Right lobe of liver (tissue), 6 donors: ENCODE results near the gene GMDS. TPM values are rescaled to one million over a fixed set of nuclear protein-coding genes. Genes with fewer than 3 reads are reported as not detected.

Source experiments
- ATAC-seq, 4 donors: fragments of 200-7000 bp; cut with Tn5 transposase; one replicate each; pipeline ENCODE4 v1.9.1; 2020; ENCODE audit warnings: mild to moderate bottlenecking in 4 of 4, moderate library complexity in 4 of 4
- DNase-seq, 3 donors: peaks; one replicate each; pipeline ENCODE4 v3.0.0-alpha.2; 2020
- H3K27ac ChIP-seq, 3 donors: fragments of 200-600 bp; one replicate each; pipeline ENCODE4 v1.8.0; 2022
- H3K27me3 ChIP-seq, 2 donors: fragments of 200-600 bp; one replicate each; pipeline ENCODE4 v1.8.0; 2022
- H3K36me3 ChIP-seq, 4 donors: fragments of 200-600 bp; sonication (generic) in 1 of 4; one replicate each; pipeline versions ENCODE4 v1.5.1 to v1.8.0; 2017 to 2022; ENCODE audit warnings: control low read depth in 1 of 4
- H3K4me1 ChIP-seq, 4 donors: fragments of 200-600 bp; sonication (generic) in 1 of 4; one replicate each; pipeline versions ENCODE4 v1.5.1 to v1.8.0; 2017 to 2022; ENCODE audit warnings: control low read depth in 1 of 4
- H3K4me3 ChIP-seq, 3 donors: fragments of 200-600 bp; one replicate each; pipeline ENCODE4 v1.8.0; 2022
- H3K9me3 ChIP-seq, 4 donors: fragments of 200-600 bp; sonication (generic) in 1 of 4; one replicate each; pipeline versions ENCODE4 v1.5.1 to v1.8.0; 2017 to 2022; ENCODE audit warnings: control low read depth in 1 of 4
- POLR2A ChIP-seq: fragments of 450-650 bp; IDR thresholded peaks from one replicate; pipeline ENCODE4 v1.6.1; 2017; ENCODE audit warnings: antibody characterized with exemption, mild to moderate bottlenecking
- WGBS: methylation state at CpG from one replicate; pipeline ENCODE4 v1.1.6; 2018; ENCODE audit warnings: low coverage, low lambda C conversion rate; ENCODE audit not compliant: insufficient coverage; ENCODE audit errors: missing lambda C conversion rate; 5-methylcytosine and 5-hydroxymethylcytosine counted together
- intact Hi-C, 2 donors: fragments of 100-400 bp; cut with DNase I; formaldehyde crosslinking; loops; one replicate each; pipeline versions ENCODE4 v1.11.2 to v1.14.1; 2022
- total RNA-seq, 6 experiments: library from RNA; depleted of rRNA in 2 of 6; stranded (reverse); fragments of >200 nt in 2 of 6; fragmentation: NEBNext Ultra II Directional in 3 of 6; extraction: Animal tissue kit (Norgen Biotek cat#: 25700) in 3 of 6; gene quantifications; one replicate each; pipeline versions ENCODE4 v1.1.0 to v1.2.4, GENCODE V29; 2016 to 2023
- TF ChIP-seq, protein P1 (sequence below), 4 donors: fragments of 200-600 bp in 3 of 4; fragments of 450-650 bp in 1 of 4; IDR thresholded peaks; one replicate each; pipeline versions ENCODE4 v1.5.1 to v1.8.0; 2016 to 2022; ENCODE audit warnings: antibody characterized with exemption in 4 of 4, mild to moderate bottlenecking in 2 of 4
- donor health status: DM: no; HTN: yes; CAD: no.
- donor health status: DM: no; HTN: no; CAD: no.
- donor health status: DM: no; HTN: no; CAD: no.
- donor health status: DM: no; HTN: yes; CAD: no.
- donor health status: DM: no; HTN: yes; CAD: no.

GMDS gene
- total RNA-seq, 6 experiments from 2014 or later, result 15.9 to 34.4 (median 23.4) TPM

DNA sequence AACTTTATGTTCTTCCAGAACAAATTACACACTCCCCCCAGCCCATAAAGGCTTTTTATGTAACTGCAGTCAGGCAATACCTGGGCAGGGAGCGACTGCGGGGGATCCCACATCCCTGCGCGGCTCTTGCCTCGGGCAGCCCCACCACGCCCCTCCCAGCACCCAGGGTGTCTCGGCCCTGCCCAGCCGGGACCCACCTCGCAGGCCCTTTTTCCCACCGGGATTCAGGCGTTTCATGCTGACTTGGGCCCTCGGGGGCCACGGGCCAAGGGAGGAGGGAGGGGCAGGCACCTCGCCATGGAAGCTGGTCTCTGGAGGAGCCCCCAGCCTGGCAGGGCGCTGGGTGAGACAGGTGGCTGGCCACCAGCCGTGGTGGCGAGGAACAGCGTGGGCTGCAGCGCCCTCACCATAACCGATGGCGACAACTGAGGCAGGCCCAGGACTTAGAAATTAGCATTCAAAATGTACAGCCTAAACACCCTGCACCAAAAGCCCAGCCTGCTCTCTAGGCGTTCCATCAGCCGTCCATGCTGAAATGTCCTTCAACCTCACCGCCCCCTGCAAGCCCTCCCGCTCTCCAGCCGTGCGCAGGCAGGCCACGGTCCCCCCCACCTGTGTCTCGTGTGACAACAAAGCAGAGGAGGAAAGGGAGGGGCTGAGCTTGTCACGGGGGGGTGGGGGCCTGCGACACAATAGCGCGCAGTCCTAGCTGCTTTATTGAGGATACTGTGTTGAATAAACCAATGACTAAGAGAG lies 650.8 kb downstream of the GMDS start:
- peaks cover 0 to 7% of the 10 kb centered on the region in 2 donors for H3K27me3 ChIP-seq
- TF ChIP-seq, protein P1, sequence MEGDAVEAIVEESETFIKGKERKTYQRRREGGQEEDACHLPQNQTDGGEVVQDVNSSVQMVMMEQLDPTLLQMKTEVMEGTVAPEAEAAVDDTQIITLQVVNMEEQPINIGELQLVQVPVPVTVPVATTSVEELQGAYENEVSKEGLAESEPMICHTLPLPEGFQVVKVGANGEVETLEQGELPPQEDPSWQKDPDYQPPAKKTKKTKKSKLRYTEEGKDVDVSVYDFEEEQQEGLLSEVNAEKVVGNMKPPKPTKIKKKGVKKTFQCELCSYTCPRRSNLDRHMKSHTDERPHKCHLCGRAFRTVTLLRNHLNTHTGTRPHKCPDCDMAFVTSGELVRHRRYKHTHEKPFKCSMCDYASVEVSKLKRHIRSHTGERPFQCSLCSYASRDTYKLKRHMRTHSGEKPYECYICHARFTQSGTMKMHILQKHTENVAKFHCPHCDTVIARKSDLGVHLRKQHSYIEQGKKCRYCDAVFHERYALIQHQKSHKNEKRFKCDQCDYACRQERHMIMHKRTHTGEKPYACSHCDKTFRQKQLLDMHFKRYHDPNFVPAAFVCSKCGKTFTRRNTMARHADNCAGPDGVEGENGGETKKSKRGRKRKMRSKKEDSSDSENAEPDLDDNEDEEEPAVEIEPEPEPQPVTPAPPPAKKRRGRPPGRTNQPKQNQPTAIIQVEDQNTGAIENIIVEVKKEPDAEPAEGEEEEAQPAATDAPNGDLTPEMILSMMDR (IDR thresholded peaks at IDR 0.05), result no peak
- no peak for TF ChIP-seq POLR2A
- 32% methylated on average over 8 of the region's 33 CpGs for WGBS
- intact Hi-C loops, result loop anchor here in 1 of 2 donors (5.0 kb wide), 1 partner anchor 1043 kb away; no protein-coding TSS in a partner anchor
- ATAC-seq (no peak), DNase-seq (peak in 1 of 3 donors; percentile 51)
- H3K4me1 ChIP-seq, result no peaks in the 10 kb centered on the region
- no peak overlapping the region for H3K4me3 ChIP-seq
- H3K36me3 ChIP-seq, result no peaks in the 10 kb centered on the region
- no peaks in the 10 kb centered on the region for H3K9me3 ChIP-seq
- H3K27ac ChIP-seq, result no peak overlapping the region

DNA sequence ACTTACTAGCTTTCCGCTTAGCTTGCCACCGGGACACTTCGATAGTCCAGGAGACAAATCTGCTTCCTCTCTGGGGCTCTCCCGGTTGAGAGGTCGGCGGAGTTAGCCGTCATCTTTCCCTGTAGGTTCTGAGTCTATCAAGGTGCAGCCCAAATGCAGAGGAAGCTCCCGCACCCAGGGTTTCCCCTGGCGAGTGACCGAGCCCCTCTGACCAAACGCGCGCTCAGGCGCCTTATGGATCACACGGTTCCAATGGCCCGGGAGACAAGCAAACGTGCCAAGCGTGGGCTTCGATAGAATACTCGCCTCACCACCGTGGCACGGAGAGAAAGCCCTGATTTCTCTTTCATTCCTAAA lies 651.5 kb downstream of the GMDS start:
- H3K27ac ChIP-seq, result no peak overlapping the region
- DNase-seq (no peak), ATAC-seq (no peak)
- WGBS, result 69% methylated on average over 13 of the region's 22 CpGs
- H3K9me3 ChIP-seq, result no peaks in the 10 kb centered on the region
- peaks cover 0 to 7% of the 10 kb centered on the region in 2 donors for H3K27me3 ChIP-seq
- H3K4me1 ChIP-seq, result no peaks in the 10 kb centered on the region
- TF ChIP-seq, protein P1 (IDR thresholded peaks at IDR 0.05), result no peak
- no peak for TF ChIP-seq POLR2A
- intact Hi-C loops, result loop anchor here in 1 of 2 donors (5.0 kb wide), 1 partner anchor 1043 kb away; no protein-coding TSS in a partner anchor
- H3K36me3 ChIP-seq, result no peaks in the 10 kb centered on the region
- no peak overlapping the region for H3K4me3 ChIP-seq

DNA sequence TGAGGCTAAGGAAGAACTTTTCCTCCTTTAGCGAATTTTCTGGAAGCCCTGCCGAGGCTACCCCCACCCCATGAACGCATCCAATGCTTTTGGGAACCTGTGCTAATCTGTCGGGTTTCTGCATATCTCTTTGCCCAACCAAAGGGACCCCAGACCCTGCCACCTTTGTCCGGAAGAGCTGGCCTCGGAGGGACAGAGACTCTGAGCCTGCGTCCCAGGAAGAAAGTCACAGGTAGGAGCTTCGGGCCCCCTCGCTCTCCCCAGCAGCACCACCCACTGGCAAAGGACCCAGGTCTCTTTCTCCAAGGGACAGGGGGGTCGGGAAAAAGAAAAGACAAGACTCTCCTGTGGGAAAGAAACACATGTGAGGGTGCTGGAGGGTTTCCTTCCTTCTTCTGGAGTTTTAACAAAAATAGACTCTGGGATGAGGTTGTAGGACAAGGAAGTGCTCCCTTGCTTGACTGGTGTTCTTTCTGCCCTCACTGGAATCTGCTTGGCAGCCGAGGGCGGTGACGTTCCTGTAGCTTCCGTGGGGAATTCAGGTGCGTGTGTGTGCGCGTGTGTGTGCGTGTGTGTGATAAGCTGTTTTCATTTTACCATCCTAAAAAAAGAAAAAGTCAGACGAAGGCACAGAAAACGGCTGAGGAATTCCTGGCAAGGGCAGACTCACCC lies 652.0 kb downstream of the GMDS start:
- Histone ChIP-seq H3K4me3 (no peak overlapping the region), H3K9me3 (no peaks in the 10 kb centered on the region), H3K4me1 (no peaks in the 10 kb centered on the region), H3K27ac (no peak overlapping the region), H3K27me3 (peaks cover 0 to 7% of the 10 kb centered on the region in 2 donors), H3K36me3 (no peaks in the 10 kb centered on the region)
- ATAC-seq, result no peak
- intact Hi-C loops, result loop anchor here in 1 of 2 donors (5.0 kb wide), 1 partner anchor 1044 kb away; no protein-coding TSS in a partner anchor
- DNase-seq, result no peak
- no peak for TF ChIP-seq POLR2A
- TF ChIP-seq, protein P1 (IDR thresholded peaks at IDR 0.05), result no peak
- 41% methylated on average over 17 of the region's 20 CpGs for WGBS

DNA sequence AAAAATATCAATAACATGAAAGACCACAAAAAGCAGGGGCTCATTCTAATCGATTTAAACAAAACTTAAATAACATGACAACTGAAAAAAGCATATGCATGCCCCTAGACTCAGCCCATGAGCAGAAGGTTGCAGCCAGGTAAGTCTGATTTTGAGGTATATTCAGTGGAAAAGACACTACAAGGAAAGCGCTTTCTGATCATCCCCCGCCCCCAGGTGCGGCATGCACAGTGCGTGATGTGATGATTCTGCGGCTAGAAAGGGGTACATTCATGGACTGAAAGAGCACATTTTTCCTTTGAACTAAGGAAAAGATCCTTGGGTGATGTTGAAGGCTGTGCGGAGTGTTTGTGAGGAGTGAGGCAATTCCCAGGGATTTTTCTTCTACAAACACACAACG lies 652.6 kb downstream of the GMDS start:
- no peak overlapping the region for H3K27ac ChIP-seq
- no peaks in the 10 kb centered on the region for H3K36me3 ChIP-seq
- DNase-seq, result no peak
- H3K4me1 ChIP-seq, result no peaks in the 10 kb centered on the region
- no peak for ATAC-seq
- H3K27me3 ChIP-seq, result peaks cover 0 to 7% of the 10 kb centered on the region in 2 donors
- intact Hi-C loops, result loop anchor here in 1 of 2 donors (5.0 kb wide), 1 partner anchor 1044 kb away; no protein-coding TSS in a partner anchor
- TF ChIP-seq POLR2A, result no peak
- TF ChIP-seq, protein P1 (IDR thresholded peaks at IDR 0.05), result no peak
- no peaks in the 10 kb centered on the region for H3K9me3 ChIP-seq
- WGBS, result 65% methylated on average over 8 of the region's 8 CpGs
- H3K4me3 ChIP-seq, result no peak overlapping the region
